HG03064 (cell line): Measurements from ENCODE around the gene IGLL5.

Experiments
- ATAC-seq: cut with Tn5 transposase; IDR thresholded peaks from one replicate; pipeline ENCODE4 v1.9.1; 2021; ENCODE audit warnings: low read depth; ENCODE audit not compliant: unreplicated experiment

Gene IGLL5

GRCh38 chr22:22887621-22888503 is at the start of gene IGLL5:
Gene IGLL5, plus strand, starts transcription at chr22:22887816. Its CDS starts 238 bp downstream, at chr22:22888054.
- ATAC-seq, result no peak

- no peak for ATAC-seq
Observed at GRCh38 chr22:22838148-22838786, 49.3 kb upstream of the IGLL5 start.

GRCh38 chr22:22839570-22840314 is 47.9 kb upstream of the IGLL5 start:
- ATAC-seq, result no peak

DNA sequence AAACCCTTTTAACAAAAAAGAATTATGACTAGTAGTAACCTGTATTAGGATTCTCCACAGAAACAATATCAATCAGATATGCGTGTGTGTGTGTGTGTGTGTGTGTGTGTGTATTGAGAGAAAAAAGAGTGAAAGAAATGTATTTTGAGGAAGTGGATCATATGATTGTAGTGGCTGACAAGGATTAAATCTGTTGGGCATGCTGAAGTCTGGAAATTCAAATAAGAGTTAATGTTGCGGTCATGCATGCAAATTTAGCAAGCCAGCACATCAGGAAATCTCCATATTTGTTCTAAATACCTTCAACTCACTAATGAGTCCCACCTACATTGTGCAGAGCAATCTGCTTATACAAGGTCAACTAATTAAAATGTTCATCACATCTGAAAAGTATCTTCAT is 46.8 kb upstream of the IGLL5 start:
- ATAC-seq, result no peak

DNA sequence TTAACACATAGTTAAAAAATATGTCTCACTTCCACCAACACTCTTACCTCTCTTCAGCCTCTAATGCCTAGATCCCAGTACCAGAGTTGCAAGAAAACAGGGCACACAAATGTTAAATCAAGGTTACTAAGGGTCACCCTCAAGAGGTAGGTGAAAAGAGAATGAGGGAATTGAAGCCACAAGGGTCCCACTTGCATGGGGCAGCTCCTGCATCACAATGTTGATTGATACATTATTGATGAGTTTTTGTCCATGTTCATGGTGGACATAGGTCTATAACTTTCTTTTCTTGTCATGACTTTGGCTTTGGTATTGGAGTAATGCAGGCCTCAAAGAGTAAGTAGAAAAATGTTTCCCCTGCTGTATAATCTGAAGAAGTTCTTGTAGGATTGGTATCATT is 46.0 kb upstream of the IGLL5 start:
- ATAC-seq, result no peak

DNA sequence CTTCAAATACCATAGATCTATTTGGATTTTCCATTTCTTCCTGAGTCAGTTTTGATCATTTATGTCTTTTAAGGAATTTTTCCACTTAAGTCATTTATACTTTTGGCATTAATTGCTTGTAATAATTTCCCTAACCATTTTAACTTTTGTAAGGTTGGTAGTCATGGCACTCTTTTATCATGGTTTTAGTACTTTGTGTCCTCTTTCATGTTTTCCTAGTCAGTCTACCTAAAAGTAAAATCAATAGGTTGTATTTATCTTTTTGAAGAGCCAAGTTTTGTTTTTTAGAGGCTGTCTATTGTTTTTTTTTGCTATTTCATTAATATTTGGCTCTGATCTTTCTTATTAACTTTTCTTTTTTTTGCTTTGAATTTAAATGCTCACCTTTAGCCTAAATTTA is 45.5 kb upstream of the IGLL5 start:
- ATAC-seq, result no peak

GRCh38 chr22:22843848-22844247 is 43.8 kb upstream of the IGLL5 start:
- no peak for ATAC-seq

- ATAC-seq, result no peak
Observed at GRCh38 chr22:22847241-22847640, 40.4 kb upstream of the IGLL5 start.

DNA sequence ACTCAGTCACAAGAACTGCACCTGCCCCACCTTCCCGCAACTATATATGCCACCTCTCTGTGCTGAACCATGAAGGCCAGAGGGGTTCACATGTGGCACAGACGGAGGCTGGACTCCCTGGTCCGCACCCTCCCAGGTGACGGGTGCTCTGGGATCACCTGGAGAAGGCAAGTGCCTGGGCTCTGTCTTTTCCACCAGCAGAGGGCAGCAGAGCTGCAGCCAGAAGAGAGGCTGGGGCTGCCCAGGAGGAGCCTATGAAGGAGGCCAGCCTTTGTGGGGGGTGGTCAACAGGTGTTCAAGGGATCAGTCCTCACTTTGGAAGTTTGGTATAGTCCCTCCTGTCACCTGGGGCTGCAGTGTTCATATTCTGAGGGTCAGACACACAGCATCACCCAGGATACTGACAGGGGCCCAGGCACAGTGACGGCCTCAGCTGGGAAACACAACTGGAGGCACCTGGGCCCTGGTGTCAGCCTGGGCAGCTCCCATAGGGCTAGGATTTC is 39.2 kb upstream of the IGLL5 start:
- no peak for ATAC-seq

GRCh38 chr22:22849640-22850610 is 37.7 kb upstream of the IGLL5 start:
- ATAC-seq, result no peak

DNA sequence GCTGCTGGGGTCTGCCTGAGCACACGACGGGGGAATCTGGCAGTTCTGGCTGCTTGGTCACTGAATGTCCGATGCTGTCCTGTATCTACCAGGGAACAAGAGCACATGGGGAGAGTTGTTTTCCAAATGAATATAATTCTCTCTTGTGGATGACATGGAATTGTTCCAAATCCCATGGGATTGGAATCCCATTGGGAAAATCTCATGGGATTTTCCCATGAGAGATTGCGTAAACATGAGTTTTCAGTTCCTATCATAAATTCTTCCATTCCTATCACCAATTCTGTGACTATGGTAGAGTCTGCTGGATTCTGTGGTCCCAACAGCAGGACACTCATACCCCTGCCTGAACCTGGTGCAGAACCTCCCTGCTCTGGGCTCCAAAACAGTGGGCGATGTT is 35.6 kb upstream of the IGLL5 start:
- ATAC-seq, result no peak

- no peak for ATAC-seq
Observed at GRCh38 chr22:22853713-22854112, 33.9 kb upstream of the IGLL5 start.

- ATAC-seq, result no peak
Observed at GRCh38 chr22:22854466-22854865, 33.1 kb upstream of the IGLL5 start.

- no peak for ATAC-seq
Observed at GRCh38 chr22:22855085-22855484, 32.5 kb upstream of the IGLL5 start.

GRCh38 chr22:22855617-22856308 is 31.9 kb upstream of the IGLL5 start:
- no peak for ATAC-seq

- ATAC-seq, result no peak
Observed at GRCh38 chr22:22856364-22856763, 31.3 kb upstream of the IGLL5 start.

GRCh38 chr22:22856885-22857606 is 30.6 kb upstream of the IGLL5 start:
- no peak for ATAC-seq

DNA sequence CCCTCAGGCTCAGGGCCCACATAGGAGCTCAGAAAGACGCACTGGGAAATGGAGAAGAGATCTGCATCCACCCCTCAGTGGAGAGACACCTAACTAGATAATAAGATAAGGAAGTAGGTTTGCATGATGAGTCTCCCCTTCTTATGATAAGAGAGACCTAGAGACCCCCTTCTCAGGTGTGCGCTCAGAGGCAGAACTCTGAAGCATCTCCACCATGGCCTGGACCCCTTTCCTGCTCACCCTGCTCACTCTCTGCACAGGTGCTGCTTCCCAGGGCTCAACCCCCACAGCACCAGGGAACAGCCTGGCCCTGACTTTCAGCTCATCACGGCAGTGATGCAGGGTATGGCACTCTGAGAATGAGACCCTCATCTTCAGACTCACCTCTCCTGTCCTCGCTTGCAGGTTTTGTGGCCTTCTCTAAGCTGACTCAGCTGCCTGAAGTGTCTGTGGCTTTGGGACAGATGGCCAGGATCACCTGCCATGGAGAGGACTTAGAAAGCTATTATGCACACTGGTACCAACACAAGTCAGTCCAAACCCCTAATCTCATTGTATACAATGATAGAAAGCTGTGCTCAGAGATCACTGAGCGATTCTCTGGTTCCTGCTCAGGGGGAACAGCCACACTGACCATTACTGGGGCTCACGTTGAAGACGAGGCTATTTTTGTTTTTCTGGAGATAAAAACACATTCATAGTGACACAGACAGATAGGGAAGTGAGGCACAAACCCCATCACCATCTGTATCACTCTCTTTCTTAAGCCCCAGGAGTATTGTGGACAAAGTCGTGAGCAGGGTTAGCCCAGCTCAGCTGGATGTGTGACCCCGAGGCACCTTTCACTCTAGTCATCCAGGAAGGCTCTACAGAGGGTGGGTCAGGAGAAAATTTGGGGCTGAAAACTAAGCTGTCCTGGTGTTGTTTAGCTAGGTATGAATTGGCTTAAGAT is 29.7 kb upstream of the IGLL5 start:
- no peak for ATAC-seq
